Measurements from ENCODE around the gene ZBP1.

ZBP1 gene

GRCh38 chr20:57653910-57654309 lies 33.7 kb upstream of the ZBP1 start:
- H3K4me3 ChIP-seq (replicated peaks in 1 of 2; ENCODE audit: low read depth in 2 of 2, low read length in 2 of 2) = no peak overlapping the region
- TF ChIP-seq CTCF (IDR thresholded peaks at IDR 0.05; ENCODE audit: low read depth, low read length) = no peak
- no peak for DNase-seq (ENCODE audit: low read depth in 2 of 2)

- no peak overlapping the region for H3K4me3 ChIP-seq (replicated peaks in 1 of 2; ENCODE audit: low read depth in 2 of 2, low read length in 2 of 2)
- no peak for TF ChIP-seq CTCF (IDR thresholded peaks at IDR 0.05; ENCODE audit: low read depth, low read length)
- no peak for DNase-seq (ENCODE audit: low read depth in 2 of 2)
Observed at GRCh38 chr20:57653546-57653900, 33.3 kb upstream of the ZBP1 start.

- DNase-seq (ENCODE audit: low read depth in 2 of 2) = no peak
- TF ChIP-seq CTCF (IDR thresholded peaks at IDR 0.05; ENCODE audit: low read depth, low read length) = no peak
- no peak overlapping the region for H3K4me3 ChIP-seq (replicated peaks in 1 of 2; ENCODE audit: low read depth in 2 of 2, low read length in 2 of 2)
Observed at GRCh38 chr20:57652606-57653545, 32.6 kb upstream of the ZBP1 start.

GRCh38 chr20:57651881-57652605 lies 31.8 kb upstream of the ZBP1 start:
- no peak for TF ChIP-seq CTCF (IDR thresholded peaks at IDR 0.05; ENCODE audit: low read depth, low read length)
- H3K4me3 ChIP-seq (replicated peaks in 1 of 2; ENCODE audit: low read depth in 2 of 2, low read length in 2 of 2) = no peak overlapping the region
- DNase-seq (ENCODE audit: low read depth in 2 of 2) = no peak

GRCh38 chr20:57650756-57651483 lies 30.7 kb upstream of the ZBP1 start:
- H3K4me3 ChIP-seq (replicated peaks in 1 of 2; ENCODE audit: low read depth in 2 of 2, low read length in 2 of 2) = no peak overlapping the region
- no peak for TF ChIP-seq CTCF (IDR thresholded peaks at IDR 0.05; ENCODE audit: low read depth, low read length)
- DNase-seq (ENCODE audit: low read depth in 2 of 2) = no peak

- DNase-seq (ENCODE audit: low read depth in 2 of 2) = no peak
- H3K4me3 ChIP-seq (replicated peaks in 1 of 2; ENCODE audit: low read depth in 2 of 2, low read length in 2 of 2) = no peak overlapping the region
- no peak for TF ChIP-seq CTCF (IDR thresholded peaks at IDR 0.05; ENCODE audit: low read depth, low read length)
Observed at GRCh38 chr20:57650266-57650665, 30.0 kb upstream of the ZBP1 start.
